ENCODE measurements around the gene CGB8.
"Not testable (repeated sequence)": the region's sequence is repeated elsewhere in the genome, so short reads cannot be mapped to it uniquely, and the experiment has no call there.

Gene CGB8

GRCh38 chr19:49031642-49032301, 17.1 kb downstream of the CGB8 start, which contains the start of gene CGB2:
TSS of gene CGB2 (plus strand) at chr19:49031890. CDS start at chr19:49032096, 206 bp downstream.
- in situ Hi-C loops (cut with MboI; ENCODE audit: low sequenced_read_pairs), result not testable (repeated sequence)

- in situ Hi-C loops (cut with MboI; ENCODE audit: low sequenced_read_pairs), result not testable (repeated sequence)
These were observed 18.6 kb downstream of the CGB8 start for GRCh38 chr19:49030323-49030722.

GRCh38 chr19:49029749-49030148, 19.2 kb downstream of the CGB8 start:
- in situ Hi-C loops (cut with MboI; ENCODE audit: low sequenced_read_pairs), result not testable (repeated sequence)

- in situ Hi-C loops (cut with MboI; ENCODE audit: low sequenced_read_pairs), result not testable (repeated sequence)
These were observed 20.2 kb downstream of the CGB8 start for GRCh38 chr19:49028686-49029085.

- in situ Hi-C loops (cut with MboI; ENCODE audit: low sequenced_read_pairs), result not testable (repeated sequence)
These were observed 23.3 kb downstream of the CGB8 start for GRCh38 chr19:49025599-49025998.

GRCh38 chr19:49025088-49025487, 23.8 kb downstream of the CGB8 start:
- in situ Hi-C loops (cut with MboI; ENCODE audit: low sequenced_read_pairs), result not testable (repeated sequence)

- in situ Hi-C loops (cut with MboI; ENCODE audit: low sequenced_read_pairs), result not testable (repeated sequence)
These were observed 24.7 kb downstream of the CGB8 start, which contains the start of gene CGB3 for GRCh38 chr19:49024233-49024632. TSS of gene CGB3 (minus strand) at chr19:49024333. CDS start at chr19:49023971, 362 bp downstream.

GRCh38 chr19:49022116-49022515, 26.8 kb downstream of the CGB8 start:
- in situ Hi-C loops (cut with MboI; ENCODE audit: low sequenced_read_pairs), result no loop called here

GRCh38 chr19:49020931-49021895, 27.7 kb downstream of the CGB8 start:
- in situ Hi-C loops (cut with MboI; ENCODE audit: low sequenced_read_pairs), result no loop called here

- in situ Hi-C loops (cut with MboI; ENCODE audit: low sequenced_read_pairs), result no loop called here
These were observed 28.6 kb downstream of the CGB8 start for GRCh38 chr19:49020342-49020741.

GRCh38 chr19:49019242-49019932, 29.5 kb downstream of the CGB8 start:
- in situ Hi-C loops (cut with MboI; ENCODE audit: low sequenced_read_pairs), result no loop called here

GRCh38 chr19:49018388-49019241, 30.3 kb downstream of the CGB8 start:
- in situ Hi-C loops (cut with MboI; ENCODE audit: low sequenced_read_pairs), result not testable (repeated sequence)

- in situ Hi-C loops (cut with MboI; ENCODE audit: low sequenced_read_pairs), result no loop called here
These were observed 31.1 kb downstream of the CGB8 start for GRCh38 chr19:49017666-49018351.

- in situ Hi-C loops (cut with MboI; ENCODE audit: low sequenced_read_pairs), result no loop called here
These were observed 31.8 kb downstream of the CGB8 start, which contains the start of gene LHB for GRCh38 chr19:49017041-49017665. TSS of gene LHB (minus strand) at chr19:49017091. CDS start at chr19:49017081, 10 bp downstream.

GRCh38 chr19:49016067-49016839, 32.7 kb downstream of the CGB8 start:
- in situ Hi-C loops (cut with MboI; ENCODE audit: low sequenced_read_pairs), result no loop called here

- in situ Hi-C loops (cut with MboI; ENCODE audit: low sequenced_read_pairs), result no loop called here
These were observed 34.0 kb downstream of the CGB8 start for GRCh38 chr19:49014870-49015255.

- in situ Hi-C loops (cut with MboI; ENCODE audit: low sequenced_read_pairs), result no loop called here
These were observed 34.6 kb downstream of the CGB8 start for GRCh38 chr19:49014123-49014869.

- in situ Hi-C loops (cut with MboI; ENCODE audit: low sequenced_read_pairs), result no loop called here
These were observed 37.7 kb downstream of the CGB8 start for GRCh38 chr19:49011194-49011593.
